Limb (tissue), 2 donors: ENCODE results near the gene AGBL1.
A peak's percentile ranks its signal among the peaks of the same experiment; 100 is the strongest.

Experiments
- DNase-seq, 2 donors: peaks; one replicate each; pipeline ENCODE4 v3.0.0-alpha.2; 2016; ENCODE audit errors: extremely low spot score in 2 of 2

AGBL1 gene

DNA sequence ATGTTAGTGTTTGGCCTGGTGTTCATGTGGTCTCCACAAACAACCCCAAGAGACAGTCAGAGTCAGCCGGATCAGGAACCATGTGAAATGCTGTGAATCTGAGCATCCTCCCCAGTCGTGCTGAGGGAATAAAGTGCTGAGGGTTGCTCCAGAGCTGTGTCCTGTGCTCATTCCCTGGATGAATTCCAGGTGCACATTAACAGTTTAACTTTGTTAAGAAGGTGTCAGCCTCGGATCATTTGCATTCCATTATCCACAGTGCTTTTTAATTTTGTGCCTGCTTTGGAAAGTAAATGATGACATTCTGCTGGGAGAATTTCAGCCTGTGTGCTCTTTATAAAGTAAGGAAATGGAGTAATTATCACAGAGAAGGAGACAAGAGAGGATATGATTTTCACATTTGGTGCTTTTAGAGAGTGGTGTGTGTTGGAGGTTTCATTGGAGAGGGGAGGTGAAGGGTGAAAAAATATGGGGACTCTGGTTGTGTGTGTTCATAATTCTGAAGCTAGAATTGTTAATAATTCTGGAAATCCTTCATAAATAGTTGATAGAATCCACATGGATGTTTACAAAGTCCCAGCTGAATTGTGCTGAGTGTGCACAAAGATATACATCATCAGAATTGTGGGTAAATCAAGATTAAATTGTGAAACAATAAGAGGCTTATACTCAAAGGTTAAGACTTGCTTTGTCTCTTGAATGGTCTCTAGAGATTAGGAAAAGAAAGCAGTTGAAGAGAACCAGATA, 621.4 kb downstream of the AGBL1 start:
- DNase-seq = no peak

DNA sequence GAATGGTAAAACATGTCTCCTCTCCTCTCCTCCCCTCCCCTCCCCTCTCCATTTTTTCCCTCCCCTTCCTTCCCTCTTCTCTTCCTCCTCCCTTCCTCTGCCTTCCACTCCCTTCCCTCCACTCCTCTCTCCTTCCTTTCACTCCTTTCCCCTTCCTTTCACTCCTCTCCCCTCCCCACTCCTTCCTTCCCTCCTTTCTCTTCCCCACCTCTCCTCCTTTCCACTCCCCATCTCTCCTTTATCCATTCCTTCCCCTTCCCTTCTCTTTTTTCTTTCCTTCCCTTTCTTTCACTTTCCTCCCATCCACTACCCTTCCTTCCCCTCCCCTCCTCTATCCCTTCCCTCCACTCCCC, 621.9 kb downstream of the AGBL1 start:
- no peak for DNase-seq

DNA sequence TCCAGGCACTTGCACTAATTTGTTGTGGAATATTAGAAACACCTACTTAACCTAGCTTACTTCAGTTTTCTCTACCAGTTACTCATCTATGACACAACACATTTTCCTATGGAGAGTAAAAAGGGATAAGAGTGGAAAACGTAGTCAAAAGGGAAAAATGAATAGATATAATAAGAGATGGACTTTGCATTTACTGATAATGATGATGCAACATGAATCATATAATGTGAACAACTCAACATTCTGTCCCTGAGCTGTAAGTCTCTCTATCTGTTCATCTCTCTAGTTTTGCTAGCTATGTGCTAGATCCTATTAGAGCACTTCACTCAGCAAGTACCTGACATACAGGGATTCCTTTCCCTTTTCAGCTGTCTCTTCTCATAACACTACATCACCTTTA, 627.1 kb downstream of the AGBL1 start:
- DNase-seq = no peak

DNA sequence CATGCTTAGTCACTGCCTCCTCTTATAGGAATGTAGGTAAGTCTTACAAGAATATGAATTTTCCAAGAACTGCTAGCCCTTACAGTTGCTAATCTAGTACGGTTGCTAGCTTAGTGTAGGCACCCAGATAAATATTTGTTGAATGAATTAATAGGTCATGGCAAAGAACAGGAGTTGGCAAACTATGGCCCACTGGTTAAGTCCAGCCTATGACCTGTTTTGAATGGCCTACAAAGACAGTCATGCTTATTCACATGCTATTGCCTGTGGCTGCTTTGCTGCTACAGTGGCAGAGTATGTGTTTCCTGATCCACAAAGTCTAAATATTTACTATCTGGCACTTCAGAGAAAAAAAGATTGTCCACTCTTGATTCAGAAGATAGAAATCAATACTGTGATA, 631.8 kb downstream of the AGBL1 start:
- DNase-seq = no peak

DNA sequence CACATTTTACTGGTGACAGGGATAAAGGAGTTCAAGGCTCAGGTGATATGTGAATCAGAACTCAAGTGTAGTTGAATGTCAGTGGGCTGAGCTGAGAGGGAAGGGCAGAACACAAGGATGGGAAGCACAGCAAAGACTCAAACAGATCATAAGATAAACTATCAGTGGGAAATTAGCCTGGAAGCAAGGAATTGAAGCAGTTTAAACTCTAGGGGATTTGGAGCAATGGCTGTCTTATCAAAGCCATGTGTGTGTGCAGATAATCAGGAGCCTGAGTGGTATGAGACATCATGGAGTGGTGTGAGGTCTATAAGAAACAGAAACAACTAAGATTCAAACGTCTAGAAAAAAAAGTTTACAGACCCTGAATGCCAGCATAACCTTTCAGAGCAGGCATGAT, 634.6 kb downstream of the AGBL1 start:
- no peak for DNase-seq

DNA sequence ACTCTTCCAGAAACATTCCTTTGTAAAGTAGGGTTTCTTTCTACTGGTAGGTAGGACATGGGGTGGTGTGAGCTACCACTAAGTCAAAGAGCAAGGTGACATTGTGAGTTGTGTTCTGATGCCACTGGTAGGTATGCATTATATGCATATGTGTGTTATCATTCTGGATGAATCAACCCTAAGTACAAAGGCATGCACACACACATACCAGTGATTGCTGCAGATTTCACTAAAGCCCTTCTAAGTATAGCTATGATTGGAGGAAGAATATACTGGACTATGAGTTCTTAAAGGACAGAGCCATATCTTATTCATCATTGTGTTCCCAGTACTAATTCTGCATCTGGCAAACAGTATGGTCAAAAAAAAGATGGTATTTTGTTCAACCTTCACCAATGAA, 646.0 kb downstream of the AGBL1 start:
- DNase-seq = no peak

DNA sequence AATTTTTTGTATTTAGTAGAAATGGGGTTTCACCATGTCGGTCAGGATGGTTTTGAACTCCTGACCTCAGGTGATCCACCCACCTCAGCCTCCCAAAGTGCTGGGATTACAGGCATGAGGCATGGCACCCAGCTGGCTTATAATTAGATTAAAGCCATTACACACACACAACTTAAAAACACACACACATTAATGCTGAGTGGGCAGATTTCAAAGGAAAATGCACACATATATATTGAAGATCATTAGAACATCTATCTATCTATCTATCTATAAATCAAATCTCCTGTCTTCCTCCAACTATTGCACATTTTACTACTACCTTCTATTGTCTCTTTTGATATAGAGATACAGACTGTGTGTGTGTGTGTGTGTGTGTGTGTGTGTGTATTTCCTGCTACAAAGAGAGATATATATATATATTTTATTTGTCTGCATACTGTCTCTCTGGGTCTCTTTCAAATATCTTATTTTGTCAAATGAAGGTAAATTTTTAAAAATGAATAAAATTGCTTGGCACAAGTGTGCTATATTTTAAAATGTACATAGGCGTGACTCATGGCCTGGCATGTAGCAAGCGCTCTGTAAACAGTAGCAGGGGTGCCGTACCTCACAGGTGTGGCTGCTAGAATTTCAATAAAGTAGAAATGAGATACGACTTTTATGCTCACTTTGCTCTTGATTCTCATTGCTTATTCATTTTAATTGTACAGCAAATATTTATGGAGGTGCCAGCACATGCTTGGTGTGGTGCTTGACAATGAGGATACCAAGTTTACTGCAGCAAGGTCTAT, 655.8 kb downstream of the AGBL1 start:
- DNase-seq = no peak

DNA sequence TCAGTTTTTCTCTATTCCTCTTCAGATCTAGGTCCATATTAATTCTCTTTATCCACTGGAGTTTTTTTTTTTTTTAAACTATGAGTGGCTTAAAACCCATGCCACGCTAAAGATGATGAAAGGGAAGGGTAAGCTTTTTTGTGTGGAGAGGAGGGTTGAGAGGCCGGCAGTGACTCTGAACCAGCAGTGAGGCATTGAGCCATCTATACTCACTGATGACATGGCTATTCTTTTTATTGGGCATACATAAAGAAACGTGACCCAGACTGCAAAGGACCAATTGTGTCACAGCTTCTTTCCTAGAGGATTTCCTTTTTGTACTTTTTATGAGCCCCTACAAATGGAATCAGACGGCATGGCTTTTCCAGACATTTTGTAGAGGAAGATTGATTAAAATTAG, 662.2 kb downstream of the AGBL1 start:
- no peak for DNase-seq

DNA sequence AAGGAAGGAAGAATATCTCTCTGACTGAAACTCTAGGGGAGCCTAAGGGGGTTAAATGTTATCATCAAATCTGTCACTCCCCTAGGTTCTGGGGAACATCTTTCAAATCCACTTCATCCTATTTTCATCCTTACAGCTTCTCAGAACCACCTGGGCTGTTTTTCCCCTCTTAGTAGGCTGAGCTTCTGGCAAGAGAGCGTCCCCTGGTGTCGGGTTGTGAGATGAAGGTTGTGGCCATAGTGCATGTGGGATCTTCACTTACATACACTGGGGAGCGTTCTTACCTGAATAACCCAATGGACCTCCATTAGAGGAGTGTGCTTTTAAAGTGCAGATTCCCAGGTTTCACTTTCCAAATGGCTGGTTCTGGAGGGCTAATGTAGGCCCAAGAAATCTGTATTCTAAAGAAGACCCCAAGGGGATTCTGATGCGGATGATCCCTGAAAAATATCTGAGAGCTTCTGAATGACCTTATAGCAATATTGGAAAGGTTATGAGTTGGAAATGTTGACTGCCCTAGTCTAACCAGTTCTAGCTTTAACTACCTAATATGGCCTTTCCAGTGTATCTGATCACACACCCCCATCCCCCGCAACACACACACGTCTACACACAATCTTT, 663.7 kb downstream of the AGBL1 start:
- DNase-seq = peak in 1 of 2 donors; percentile 32

DNA sequence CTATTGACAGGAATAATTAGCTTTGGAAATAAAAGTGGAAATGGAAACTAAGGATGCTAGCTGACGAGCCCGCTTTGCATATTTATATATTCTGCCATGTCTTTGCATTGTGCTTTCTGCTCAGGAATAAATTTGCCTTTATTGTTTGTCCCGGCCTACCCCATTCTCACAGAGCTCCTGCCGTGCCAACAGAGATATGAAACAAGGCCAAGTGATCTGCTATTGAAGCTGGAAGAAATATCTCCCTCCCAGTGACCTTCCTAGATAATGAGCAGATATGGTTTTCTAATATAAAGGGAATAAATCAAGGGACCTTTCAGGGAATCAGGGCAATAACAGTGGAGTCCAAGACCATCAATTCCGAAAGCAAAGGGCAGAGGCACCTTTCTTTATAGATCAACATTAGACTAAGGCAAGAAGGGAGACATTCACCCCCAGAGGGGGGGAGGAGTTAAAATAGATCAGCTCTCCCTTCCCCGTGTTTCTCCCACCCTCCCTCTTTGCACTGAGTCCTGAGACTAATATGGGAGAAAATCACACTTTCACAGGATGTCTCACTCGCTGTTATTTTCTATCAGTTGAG, 664.6 kb downstream of the AGBL1 start:
- DNase-seq = no peak

DNA sequence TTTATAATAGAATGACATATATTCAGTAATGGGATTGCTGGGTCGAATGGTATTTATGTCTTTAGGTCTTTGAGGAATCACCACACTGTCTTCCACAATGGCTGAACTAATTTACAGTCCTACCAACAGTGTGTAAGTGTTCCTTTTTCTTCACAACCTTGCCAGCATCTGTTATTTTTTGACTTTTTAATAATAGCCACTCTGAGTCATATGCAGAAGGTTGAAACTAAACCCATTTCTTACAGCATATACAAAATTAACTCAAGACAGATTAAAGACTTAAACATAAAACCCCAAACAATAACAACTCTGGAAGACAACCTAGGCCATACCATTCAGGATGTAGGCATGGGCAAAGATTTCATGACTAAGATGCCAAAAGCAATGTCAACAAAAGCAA, 671.4 kb downstream of the AGBL1 start:
- DNase-seq = no peak

DNA sequence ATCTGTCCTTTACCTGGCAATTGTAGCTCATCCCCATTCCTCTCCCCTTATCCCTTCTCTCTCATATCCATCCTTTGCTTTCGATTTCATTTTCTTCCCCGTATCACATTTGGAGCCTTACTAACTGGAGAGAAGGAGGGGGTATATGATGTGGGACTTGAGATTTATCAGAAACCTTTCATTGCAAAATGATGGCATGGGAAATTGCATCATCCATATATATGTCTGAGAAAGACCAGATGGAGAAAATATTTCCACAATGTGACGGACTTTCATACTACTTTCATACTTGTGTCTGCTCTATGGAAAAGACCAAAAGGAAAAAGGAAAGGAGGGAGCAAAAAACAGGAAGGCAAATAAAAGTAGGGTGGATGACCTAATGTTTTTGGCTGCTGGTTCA, 675.2 kb downstream of the AGBL1 start:
- DNase-seq = no peak

DNA sequence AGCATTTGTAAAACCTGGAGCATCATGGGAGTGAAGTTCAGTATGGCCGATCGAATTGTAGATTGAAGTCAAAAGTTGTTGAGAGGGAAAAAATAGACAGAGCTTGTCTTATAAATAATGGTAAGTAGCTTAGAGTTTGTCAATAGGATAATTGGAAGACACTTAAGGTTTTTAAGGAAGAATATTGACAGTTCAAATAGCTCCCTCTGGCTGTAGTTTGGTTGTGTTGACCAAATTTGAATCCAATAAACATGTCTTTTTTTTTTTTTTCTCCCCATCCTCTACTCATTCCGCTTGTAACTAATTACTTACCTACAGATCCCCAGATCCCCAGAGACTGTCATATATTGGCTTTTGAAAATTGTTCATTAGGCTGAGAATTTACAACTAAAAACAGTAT, 677.0 kb downstream of the AGBL1 start:
- DNase-seq = no peak

DNA sequence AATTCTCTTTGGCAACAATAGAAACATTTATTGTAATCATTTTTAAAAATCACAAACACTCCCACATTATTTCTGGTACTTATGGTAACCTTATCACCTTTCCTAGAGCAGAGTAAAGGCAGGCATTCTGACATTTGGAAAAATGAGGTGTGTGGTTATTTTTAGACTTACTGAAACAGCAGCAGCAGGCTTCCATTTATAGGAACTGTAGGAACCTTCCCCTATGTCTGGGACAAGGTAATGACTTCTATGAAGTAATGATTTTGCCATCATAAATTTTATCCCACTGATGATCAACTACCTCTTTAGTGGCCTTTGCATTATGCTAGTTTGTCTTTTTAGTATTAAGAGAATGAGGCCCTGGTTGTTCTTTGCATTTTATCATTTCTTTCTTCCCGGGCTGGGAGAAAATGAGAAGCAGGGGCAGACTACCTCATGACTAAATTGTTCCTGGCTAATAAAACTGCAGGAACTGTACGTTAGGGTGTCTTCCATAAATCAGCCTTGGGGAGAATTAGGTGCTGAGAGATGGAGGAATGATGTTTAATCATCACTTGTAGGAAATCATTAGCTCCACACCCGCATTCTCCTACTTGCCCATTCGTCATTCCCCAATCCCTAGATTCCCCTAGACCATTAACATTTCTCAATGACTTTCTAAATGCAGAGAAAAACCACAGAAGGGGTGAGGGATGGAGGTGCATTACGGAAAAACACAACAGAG, 680.3 kb downstream of the AGBL1 start:
- no peak for DNase-seq

DNA sequence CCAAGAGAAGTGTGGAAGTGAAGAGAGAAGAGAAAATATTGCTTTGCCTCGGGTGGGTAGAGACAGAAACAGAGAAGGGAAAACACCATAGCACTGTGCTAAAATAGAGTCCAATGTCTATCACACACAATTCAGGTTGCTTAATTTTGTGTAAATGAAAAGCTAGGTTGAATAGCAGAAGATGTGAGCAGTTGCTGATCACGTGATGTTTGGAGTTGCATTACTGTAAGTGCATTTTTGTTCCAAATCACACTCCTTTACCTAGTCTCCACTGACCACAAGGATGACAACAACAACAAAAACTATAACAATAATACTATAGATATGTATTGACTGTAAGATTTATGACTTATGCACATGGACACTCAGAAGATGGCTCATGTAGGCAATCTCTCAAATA, 683.2 kb downstream of the AGBL1 start:
- DNase-seq = no peak

DNA sequence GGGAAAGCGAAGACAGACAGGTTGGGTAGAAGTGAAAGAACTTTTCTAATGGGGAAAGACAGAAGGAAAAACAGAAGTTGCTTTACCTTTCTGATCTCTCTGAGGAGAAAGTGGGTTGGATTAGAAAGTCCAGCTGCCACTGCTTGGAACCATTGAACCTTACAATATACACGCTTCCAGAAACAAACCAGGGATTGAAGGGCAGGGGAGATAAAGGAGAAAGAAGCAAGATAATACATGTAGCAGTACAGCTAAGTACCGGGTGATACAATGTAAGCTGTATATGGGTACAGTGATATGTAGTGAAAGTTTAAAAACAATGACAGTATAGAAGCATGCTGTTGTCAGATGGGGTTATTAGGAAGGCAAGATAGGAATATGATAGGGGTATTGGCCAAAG, 684.4 kb downstream of the AGBL1 start:
- no peak for DNase-seq

DNA sequence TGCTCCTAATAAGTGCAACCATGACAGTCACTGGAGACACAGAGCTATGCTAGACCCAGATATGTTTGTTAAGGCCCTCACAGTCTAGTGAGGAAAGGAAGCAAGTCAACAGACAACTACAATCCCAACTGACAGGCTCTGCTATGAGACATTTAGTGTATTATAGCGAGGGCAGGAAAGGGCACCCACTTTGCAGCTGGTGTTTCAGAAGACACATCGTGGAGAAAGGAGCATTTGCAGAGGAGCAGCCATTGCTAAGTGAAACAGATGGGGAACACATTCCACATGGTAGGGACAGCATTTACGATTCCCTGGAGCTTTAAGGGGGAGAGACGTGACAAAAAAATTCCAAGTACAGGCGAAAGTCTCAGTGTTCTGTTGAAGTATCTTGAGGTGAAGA, 685.6 kb downstream of the AGBL1 start:
- DNase-seq = no peak

DNA sequence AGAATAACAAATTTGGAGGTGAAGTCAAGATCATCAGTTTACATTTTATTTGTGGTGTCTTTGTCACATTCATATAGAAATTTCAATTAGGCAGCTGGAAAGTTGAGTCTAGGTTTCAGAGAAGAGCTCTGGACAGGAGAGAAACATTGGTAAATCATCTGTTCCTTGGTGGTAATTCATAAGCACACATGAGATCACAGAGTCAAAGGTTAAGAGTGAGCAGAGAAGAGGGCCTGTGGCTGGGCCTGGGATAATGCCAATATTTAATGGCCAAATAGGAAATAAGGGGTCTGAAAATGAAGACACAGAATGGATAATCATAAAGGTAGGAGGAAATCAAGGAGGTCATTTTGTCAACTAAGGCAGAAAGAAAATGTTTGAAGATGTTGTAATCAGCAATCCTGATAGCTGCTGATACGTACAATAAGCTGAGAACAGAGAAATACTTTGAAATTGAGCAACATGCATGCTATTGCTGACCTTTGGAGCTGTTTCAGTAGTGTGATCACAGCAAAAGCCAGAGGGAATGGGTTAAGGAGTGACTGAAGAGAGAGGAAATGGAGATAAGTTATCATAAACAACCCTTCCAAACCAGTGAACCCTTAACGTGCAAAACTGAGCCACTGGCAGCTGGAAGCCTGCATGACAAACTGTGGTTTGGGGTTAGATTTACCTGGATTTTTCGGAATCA, 692.8 kb downstream of the AGBL1 start:
- DNase-seq = no peak

DNA sequence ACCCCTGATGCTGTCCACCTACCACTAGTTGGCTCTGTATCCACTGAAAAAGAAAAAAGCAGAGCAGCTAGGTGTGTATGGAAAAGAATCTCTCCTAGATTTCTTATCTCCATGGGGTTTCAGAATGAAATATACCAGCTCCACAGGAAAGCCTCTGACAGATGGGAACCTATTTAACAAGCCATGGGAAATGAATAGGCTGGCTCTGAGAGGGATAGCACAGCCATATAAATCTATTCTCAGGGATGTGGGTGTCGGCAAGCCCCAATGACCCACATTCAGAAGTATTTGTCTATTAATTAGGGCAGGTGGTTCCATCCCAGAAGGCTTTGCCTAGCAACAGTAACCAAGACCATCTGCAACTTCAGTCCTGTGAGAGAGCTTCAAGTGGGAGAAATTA, 694.1 kb downstream of the AGBL1 start:
- DNase-seq = no peak

DNA sequence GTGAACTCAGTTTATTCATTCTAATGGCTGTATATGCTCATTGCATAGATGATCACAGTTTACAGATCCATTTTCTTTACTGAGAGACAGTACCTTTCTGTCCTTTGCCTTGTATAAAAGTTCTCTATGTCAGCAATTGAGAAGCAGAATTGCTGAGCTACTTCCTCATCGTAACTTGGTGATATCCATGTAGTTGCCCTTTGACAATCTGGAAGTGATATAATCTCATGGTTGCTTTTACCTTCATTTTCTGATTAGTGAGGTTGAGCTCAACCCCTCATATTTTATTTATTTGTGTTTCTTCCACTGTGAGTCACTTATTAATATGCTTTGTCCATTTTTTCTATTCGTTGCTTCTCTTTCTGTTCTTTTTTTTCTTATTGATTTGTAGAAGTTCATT, 696.5 kb downstream of the AGBL1 start:
- DNase-seq = no peak

DNA sequence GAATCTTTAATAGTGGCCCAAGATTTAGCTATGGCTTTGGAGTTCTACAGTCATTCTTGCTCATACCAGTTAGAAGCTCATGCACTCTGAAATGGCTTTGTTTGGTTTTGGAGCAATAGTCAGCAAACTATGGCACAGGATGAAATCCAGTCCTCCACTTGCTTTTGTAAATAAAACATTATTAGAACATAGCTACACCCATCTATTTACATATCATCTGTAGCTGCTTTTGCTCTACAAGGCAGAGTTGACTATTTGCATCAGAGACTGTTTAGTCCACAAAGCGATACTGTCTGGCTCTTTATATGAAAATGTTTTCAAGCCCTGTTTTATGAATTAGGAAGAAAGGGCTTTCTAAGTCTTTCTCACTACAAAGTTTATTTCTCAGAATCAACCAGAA, 716.9 kb downstream of the AGBL1 start:
- DNase-seq = no peak
